Caco-2 (cell line): ENCODE data around the gene TSPAN18. TPM values are rescaled to one million over a fixed set of nuclear protein-coding genes. Genes with fewer than 3 reads are reported as not detected.

ENCODE experiments used
- BruUV-seq: library from RNA; stranded (reverse); fragments of 400-500 nt; replicated peaks from 2 replicates; lab custom pipeline; 2021; lab: Mats Ljungman, UMichigan
- CTCF ChIA-PET: fragments of 300-600 bp; sonication (Branson Sonifier 250); formaldehyde crosslinking; loops from one replicate; lab custom pipeline; 2022; ENCODE audit warnings: antibody characterized with exemption; lab: Charles Lee
- POLR2A ChIA-PET: fragments of 300-600 bp; sonication (Branson Sonifier 250); formaldehyde crosslinking; loops from one replicate; lab custom pipeline; 2022; ENCODE audit warnings: antibody characterized with exemption; lab: Charles Lee
- DNase-seq, 2 experiments: peaks; one replicate each; pipeline versions ENCODE4 v3.0.0 to v3.0.0-alpha.2; 2020 to 2022
- H3K27me3 ChIP-seq: replicated peaks from 2 replicates; pipeline ENCODE4 v1.6.0; 2011; ENCODE audit warnings: low read length; ENCODE audit not compliant: control insufficient read depth, insufficient read depth
- H3K36me3 ChIP-seq: 2 replicates; pipeline ENCODE4 v1.5.1; 2011; ENCODE audit warnings: low read length; ENCODE audit not compliant: control insufficient read depth, insufficient read depth
- H3K4me1 ChIP-seq: fragments of 250-450 bp; sonication (Bioruptor Pico); 2 replicates; pipeline ENCODE4 v1.5.1; 2020; ENCODE audit warnings: mild to moderate bottlenecking
- H3K4me3 ChIP-seq: 2 replicates; pipeline ENCODE4 v1.5.1; 2011; ENCODE audit warnings: low read depth, mild to moderate bottlenecking, control low read depth, low read length
- H3K9me3 ChIP-seq: fragments of 250-450 bp; sonication (Bioruptor Pico); 2 replicates; pipeline ENCODE4 v1.5.1; 2020; ENCODE audit warnings: mild to moderate bottlenecking, moderate library complexity
- H3K27ac Mint-ChIP-seq: one replicate; pipeline ENCODE4 v1.8.0; 2022; ENCODE audit warnings: mixed read lengths; ENCODE audit not compliant: unreplicated experiment
- H3K27me3 Mint-ChIP-seq: one replicate; pipeline ENCODE4 v1.8.0; 2022; ENCODE audit warnings: mixed read lengths; ENCODE audit not compliant: insufficient read depth, unreplicated experiment
- H3K36me3 Mint-ChIP-seq: one replicate; pipeline ENCODE4 v1.8.0; 2022; ENCODE audit warnings: mild to moderate bottlenecking, mixed read lengths; ENCODE audit not compliant: insufficient read depth, unreplicated experiment
- H3K4me1 Mint-ChIP-seq: one replicate; pipeline ENCODE4 v1.8.0; 2022; ENCODE audit warnings: low read depth, mixed read lengths; ENCODE audit not compliant: unreplicated experiment
- H3K4me3 Mint-ChIP-seq: one replicate; pipeline ENCODE4 v1.8.0; 2022; ENCODE audit warnings: mild to moderate bottlenecking, moderate library complexity, mixed read lengths; ENCODE audit not compliant: unreplicated experiment
- H3K9me3 Mint-ChIP-seq: one replicate; pipeline ENCODE4 v1.8.0; 2022; ENCODE audit warnings: mixed read lengths; ENCODE audit not compliant: unreplicated experiment
- CTCF ChIP-seq, 2 experiments: fragments of 200-600 bp in 1 of 2; IDR thresholded peaks; 1 replicate in 1 of 2; 2 replicates in 1 of 2; pipeline versions ENCODE4 v1.5.1 to v1.8.0; 2011 to 2022; ENCODE audit warnings: antibody characterized with exemption in 1 of 2, control low read depth in 1 of 2, inconsistent platforms in 1 of 2, low read depth in 1 of 2, low read length in 1 of 2, mild to moderate bottlenecking in 1 of 2, moderate library complexity in 1 of 2; ENCODE audit not compliant: insufficient read depth in 1 of 2, severe bottlenecking in 1 of 2, unreplicated experiment in 1 of 2
- intact Hi-C: fragments of 100-400 bp; cut with micrococcal nuclease; formaldehyde crosslinking; loops from one replicate; pipeline ENCODE4 v1.10.0; 2022; ENCODE audit not compliant: unreplicated experiment
- total RNA-seq: library from RNA; stranded (reverse); gene quantifications from 2 replicates; pipeline ENCODE4 v1.2.3, GENCODE V29; 2022

The TSPAN18 gene
- total RNA-seq, 1 experiment from 2014 or later, result 7.4 TPM

GRCh38 chr11:44833221-44833876 lies 106.6 kb downstream of the TSPAN18 start:
- Histone ChIP-seq H3K36me3 (no peaks in the 10 kb centered on the region), H3K27me3 (no peaks in the 10 kb centered on the region), H3K9me3 (no peaks in the 10 kb centered on the region), H3K4me1 (peaks cover 17% of the 10 kb centered on the region), H3K4me3 (no peak overlapping the region)
- H3K4me1 Mint-ChIP-seq, result peaks cover 6% of the 10 kb centered on the region
- intact Hi-C loops, result no loop called here
- no peaks in the 10 kb centered on the region for H3K9me3 Mint-ChIP-seq
- no peaks in the 10 kb centered on the region for H3K36me3 Mint-ChIP-seq
- TF ChIP-seq CTCF (IDR thresholded peaks at IDR 0.05; ENCODE audit: insufficient read depth in 1 of 2, low read depth in 1 of 2, low read length in 1 of 2, severe bottlenecking in 1 of 2, unreplicated experiment in 1 of 2), result no peak
- no peak overlapping the region for H3K4me3 Mint-ChIP-seq
- no peaks in the 10 kb centered on the region for H3K27me3 Mint-ChIP-seq
- ChIA-PET CTCF (no interaction called here), POLR2A (no interaction called here)
- BruUV-seq, result no TSS peak
- H3K27ac Mint-ChIP-seq, result no peak overlapping the region
- no peak for DNase-seq

DNA sequence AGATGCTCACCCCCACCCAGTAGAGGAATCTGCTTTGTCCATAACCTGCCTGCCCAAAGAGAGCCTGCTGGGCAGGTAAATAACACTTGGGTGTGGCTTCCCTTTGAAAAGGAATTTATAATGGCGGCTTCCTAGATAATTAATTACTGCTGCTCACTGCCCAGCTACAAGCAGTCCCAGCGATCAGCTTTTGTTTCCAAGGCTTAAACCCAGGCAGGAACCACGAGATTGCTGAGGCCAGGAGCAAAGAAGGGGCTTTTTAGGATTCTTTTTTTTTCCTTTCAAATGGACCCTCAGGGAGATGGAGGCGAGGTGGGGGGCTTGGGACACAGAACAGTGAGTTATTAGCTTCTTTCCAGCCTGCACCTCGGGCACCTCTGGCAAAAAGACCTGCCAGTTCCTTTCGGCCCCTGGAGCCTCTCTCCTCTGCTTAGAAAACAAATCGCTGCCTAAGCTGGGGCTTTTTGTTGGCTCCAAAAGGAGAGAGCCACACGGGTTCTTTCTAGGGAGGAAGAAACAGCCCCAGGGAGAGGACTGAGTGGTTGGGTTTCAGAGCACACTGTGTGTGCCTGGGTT lies 107.2 kb downstream of the TSPAN18 start:
- no peaks in the 10 kb centered on the region for H3K36me3 Mint-ChIP-seq
- H3K27me3 Mint-ChIP-seq, result no peaks in the 10 kb centered on the region
- intact Hi-C loops, result no loop called here
- peak overlapping the region; percentile 66 for H3K27ac Mint-ChIP-seq
- Histone ChIP-seq H3K27me3 (no peaks in the 10 kb centered on the region), H3K4me3 (no peak overlapping the region), H3K9me3 (no peaks in the 10 kb centered on the region), H3K4me1 (peaks cover 17% of the 10 kb centered on the region), H3K36me3 (no peaks in the 10 kb centered on the region)
- H3K9me3 Mint-ChIP-seq, result no peaks in the 10 kb centered on the region
- no TSS peak for BruUV-seq
- ChIA-PET POLR2A (no interaction called here), CTCF (no interaction called here)
- TF ChIP-seq CTCF (IDR thresholded peaks at IDR 0.05; ENCODE audit: insufficient read depth in 1 of 2, low read depth in 1 of 2, low read length in 1 of 2, severe bottlenecking in 1 of 2, unreplicated experiment in 1 of 2), result no peak
- peak; percentile 24 to 67 for DNase-seq
- no peak overlapping the region for H3K4me3 Mint-ChIP-seq
- H3K4me1 Mint-ChIP-seq, result peaks cover 6% of the 10 kb centered on the region

GRCh38 chr11:44834846-44835245 lies 108.1 kb downstream of the TSPAN18 start:
- H3K4me1 Mint-ChIP-seq, result peaks cover 6% of the 10 kb centered on the region
- Histone ChIP-seq H3K27me3 (no peaks in the 10 kb centered on the region), H3K9me3 (no peaks in the 10 kb centered on the region), H3K36me3 (no peaks in the 10 kb centered on the region), H3K4me1 (peaks cover 17% of the 10 kb centered on the region), H3K4me3 (no peak overlapping the region)
- TF ChIP-seq CTCF (IDR thresholded peaks at IDR 0.05; ENCODE audit: insufficient read depth in 1 of 2, low read depth in 1 of 2, low read length in 1 of 2, severe bottlenecking in 1 of 2, unreplicated experiment in 1 of 2), result no peak
- no peaks in the 10 kb centered on the region for H3K27me3 Mint-ChIP-seq
- intact Hi-C loops, result no loop called here
- H3K27ac Mint-ChIP-seq, result peak overlapping the region; percentile 66
- ChIA-PET CTCF (no interaction called here), POLR2A (no interaction called here)
- H3K36me3 Mint-ChIP-seq, result no peaks in the 10 kb centered on the region
- H3K9me3 Mint-ChIP-seq, result no peaks in the 10 kb centered on the region
- no peak overlapping the region for H3K4me3 Mint-ChIP-seq
- DNase-seq, result no peak
- no TSS peak for BruUV-seq
